CD4-positive, CD25-positive, alpha-beta regulatory T cell (primary cell): ENCODE results near the gene DLG2. TPM values are rescaled to one million over a fixed set of nuclear protein-coding genes. Genes with fewer than 3 reads are reported as not detected.

Experiments
- ATAC-seq, 2 donors: fragments of 150-1000 bp; cut with Tn5 transposase; one replicate each; pipeline ENCODE4 v1.10.0; 2021; ENCODE audit warnings: low read depth in 2 of 2, moderate number of reproducible peaks in 2 of 2, moderate library complexity in 1 of 2
- DNase-seq, 3 donors: peaks; one replicate each; pipeline versions ENCODE4 v3.0.0 to v3.0.0-alpha.2; 2012 to 2022; ENCODE audit warnings: mixed read lengths in 1 of 3
- H3K27ac ChIP-seq: one replicate; pipeline ENCODE4 v1.7.0; 2013; ENCODE audit warnings: mild to moderate bottlenecking, low read length; ENCODE audit not compliant: insufficient read depth, poor library complexity, severe bottlenecking
- H3K27me3 ChIP-seq: one replicate; pipeline ENCODE4 v1.7.0; 2013; ENCODE audit warnings: low read length; ENCODE audit not compliant: control insufficient read depth, insufficient read depth
- H3K36me3 ChIP-seq: one replicate; pipeline ENCODE4 v1.7.0; 2013; ENCODE audit warnings: mild to moderate bottlenecking, low read length, moderate library complexity; ENCODE audit not compliant: control insufficient read depth, insufficient read depth
- H3K4me1 ChIP-seq: 2 replicates; pipeline ENCODE4 v1.7.0; 2013; ENCODE audit warnings: mild to moderate bottlenecking, low read length; ENCODE audit not compliant: insufficient read depth, control insufficient read depth, poor library complexity, severe bottlenecking
- H3K4me3 ChIP-seq: one replicate; pipeline ENCODE4 v1.7.0; 2013; ENCODE audit warnings: low read depth, mild to moderate bottlenecking, low read length, moderate library complexity
- H3K9me3 ChIP-seq, 2 experiments: 1 replicate in 1 of 2; 2 replicates in 1 of 2; pipeline ENCODE4 v1.7.0; 2013; ENCODE audit warnings: low read length in 2 of 2, mild to moderate bottlenecking in 1 of 2, moderate library complexity in 1 of 2; ENCODE audit not compliant: control insufficient read depth in 2 of 2
- H3K27ac Mint-ChIP-seq, 3 donors: one replicate each; pipeline ENCODE4 v1.8.0; 2020 to 2022; ENCODE audit warnings: mild to moderate bottlenecking in 3 of 3, mixed read lengths in 3 of 3, moderate library complexity in 2 of 3
- H3K27me3 Mint-ChIP-seq: one replicate; pipeline ENCODE4 v1.8.0; 2022; ENCODE audit warnings: mild to moderate bottlenecking, mixed read lengths
- H3K36me3 Mint-ChIP-seq: one replicate; pipeline ENCODE4 v1.8.0; 2020; ENCODE audit warnings: mixed read lengths
- H3K4me1 Mint-ChIP-seq, 4 donors: one replicate each; pipeline ENCODE4 v1.8.0; 2020 to 2022; ENCODE audit warnings: mixed read lengths in 4 of 4, mild to moderate bottlenecking in 1 of 4
- H3K4me3 Mint-ChIP-seq, 4 donors: one replicate each; pipeline ENCODE4 v1.8.0; 2020 to 2022; ENCODE audit warnings: mild to moderate bottlenecking in 4 of 4, mixed read lengths in 4 of 4, moderate library complexity in 3 of 4
- H3K9me3 Mint-ChIP-seq, 7 donors: one replicate each; pipeline ENCODE4 v1.8.0; 2020 to 2022; ENCODE audit warnings: mixed read lengths in 7 of 7, mild to moderate bottlenecking in 3 of 7, moderate library complexity in 2 of 7
- polyA plus RNA-seq, 4 donors: library from polyadenylated mRNA; unstranded; fragments of 300-500 nt; fragmentation: Illumina TruSeq; gene quantifications; one replicate each; pipeline ENCODE4 v1.2.3, GENCODE V29; 2021
- total RNA-seq: library from RNA; stranded (reverse); gene quantifications from one replicate; pipeline ENCODE4 v1.2.3, GENCODE V29; 2022

DLG2 gene
- total and polyA plus RNA-seq, 5 donors from 2014 or later, result 0.26 to 2.0 (median 0.94) TPM

DNA sequence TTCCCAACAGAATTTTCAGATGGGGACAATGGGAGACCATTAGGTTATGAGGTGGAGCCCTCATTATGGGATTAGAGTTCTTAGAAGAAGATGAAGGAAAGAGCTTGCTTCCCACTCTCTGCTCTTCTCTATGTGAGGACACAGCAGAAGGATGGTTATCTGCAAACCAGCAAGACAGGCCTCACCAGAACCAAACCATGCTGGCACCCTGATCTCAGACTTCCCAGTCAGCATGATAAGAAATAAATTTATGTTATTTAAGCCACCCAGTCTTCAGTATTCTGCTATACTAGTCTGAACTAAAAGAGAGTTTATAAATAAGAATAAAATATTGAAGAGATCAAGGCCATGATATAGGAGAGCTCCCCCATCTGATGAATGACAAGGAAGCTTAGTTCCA lies 1394.6 kb downstream of the DLG2 start:
- Histone ChIP-seq H3K27ac (no peak overlapping the region), H3K9me3 (no peaks in the 10 kb centered on the region), H3K36me3 (no peaks in the 10 kb centered on the region), H3K4me3 (no peak overlapping the region), H3K4me1 (no peaks in the 10 kb centered on the region), H3K27me3 (no peaks in the 10 kb centered on the region)
- H3K36me3 Mint-ChIP-seq, result no peaks in the 10 kb centered on the region
- H3K27ac Mint-ChIP-seq, result no peak overlapping the region
- H3K4me3 Mint-ChIP-seq, result no peak overlapping the region
- no peak for DNase-seq
- no peaks in the 10 kb centered on the region for H3K4me1 Mint-ChIP-seq
- ATAC-seq, result no peak
- H3K9me3 Mint-ChIP-seq, result peaks cover 0 to 23% (median 12%) of the 10 kb centered on the region in 7 donors
- H3K27me3 Mint-ChIP-seq, result no peaks in the 10 kb centered on the region

DNA sequence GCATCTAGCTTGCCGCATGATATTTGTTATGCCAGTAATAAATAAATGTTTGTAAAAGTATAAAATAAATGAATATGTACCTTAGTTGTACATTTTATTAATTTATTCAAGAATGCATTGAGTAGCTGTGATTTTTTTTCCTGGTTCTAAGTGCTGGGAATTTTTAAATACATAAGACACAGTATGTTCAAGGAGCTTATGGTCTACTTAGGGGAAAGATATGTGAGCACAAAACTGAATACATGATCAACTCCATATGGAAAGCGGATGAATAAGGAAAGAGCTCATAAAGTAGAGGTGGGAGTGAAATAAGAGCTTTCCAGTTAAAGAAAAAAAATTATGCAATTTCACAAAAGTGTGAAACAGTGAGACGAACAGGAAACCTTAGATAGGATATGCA lies 1396.7 kb downstream of the DLG2 start:
- Mint-ChIP-seq H3K27ac (no peak overlapping the region), H3K4me1 (no peaks in the 10 kb centered on the region), H3K4me3 (no peak overlapping the region), H3K36me3 (no peaks in the 10 kb centered on the region), H3K27me3 (no peaks in the 10 kb centered on the region), H3K9me3 (peaks cover 0 to 21% (median 12%) of the 10 kb centered on the region in 7 donors)
- Histone ChIP-seq H3K36me3 (no peaks in the 10 kb centered on the region), H3K4me3 (no peak overlapping the region), H3K9me3 (no peaks in the 10 kb centered on the region), H3K27me3 (no peaks in the 10 kb centered on the region), H3K4me1 (no peaks in the 10 kb centered on the region), H3K27ac (no peak overlapping the region)
- no peak for ATAC-seq
- no peak for DNase-seq

DNA sequence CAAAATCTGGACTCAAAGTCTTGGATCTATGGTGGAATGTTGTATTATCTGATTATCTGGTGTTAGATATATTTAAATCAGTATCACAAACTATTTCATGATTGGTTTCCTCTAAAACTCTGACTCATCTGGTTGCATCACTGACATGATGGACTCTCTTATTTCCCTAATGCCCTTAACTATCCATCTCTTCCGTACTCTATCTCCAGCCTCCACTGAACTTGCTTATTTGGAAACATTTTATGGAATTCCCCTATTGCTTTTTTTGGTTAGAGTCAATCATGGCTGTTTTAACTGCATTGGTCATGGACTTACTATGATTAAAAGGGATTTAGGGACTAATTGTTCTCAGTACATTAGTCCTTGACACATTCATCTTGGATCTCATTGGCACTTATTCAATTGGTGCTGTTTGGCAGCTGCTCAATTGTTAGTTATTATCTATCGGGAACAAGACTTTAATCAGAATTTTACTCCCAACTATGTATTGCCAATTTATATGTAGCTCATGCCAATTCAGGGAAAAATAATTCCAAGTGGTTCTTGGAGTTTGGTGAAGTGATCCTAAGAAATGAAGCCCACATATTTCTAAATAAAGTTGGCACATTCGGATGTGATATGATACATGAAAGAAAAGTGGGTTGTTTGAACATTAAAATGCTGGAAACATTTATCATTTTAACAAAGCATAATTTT lies 1399.0 kb downstream of the DLG2 start:
- no peak overlapping the region for H3K4me3 Mint-ChIP-seq

DNA sequence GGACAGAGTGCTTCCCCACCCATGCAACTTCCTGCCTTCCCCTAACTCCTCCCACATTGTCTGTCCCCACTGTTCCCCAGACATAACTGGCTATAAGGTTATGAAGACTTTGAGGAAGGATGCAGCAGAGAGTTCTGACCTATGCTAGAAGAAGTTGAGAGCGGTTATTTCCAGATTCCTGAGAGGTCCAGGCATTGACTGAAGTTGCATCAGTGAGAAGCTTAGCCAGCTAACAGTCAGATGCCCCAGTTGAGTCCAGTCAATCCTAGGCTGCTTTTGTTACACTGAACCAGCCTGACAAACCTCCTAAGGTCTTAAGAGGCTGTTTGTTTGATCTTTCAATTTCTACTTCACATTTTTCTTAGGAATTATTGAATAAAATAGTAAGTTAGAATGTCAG lies 1403.1 kb downstream of the DLG2 start:
- H3K27ac ChIP-seq, result no peak overlapping the region
- ATAC-seq, result no peak
- H3K4me1 Mint-ChIP-seq, result no peaks in the 10 kb centered on the region

More for the DNA sequence above, 1399.0 kb downstream of the DLG2 start:
- Mint-ChIP-seq H3K4me1 (no peaks in the 10 kb centered on the region), H3K27ac (no peak overlapping the region), H3K9me3 (peaks cover 0 to 21% (median 9%) of the 10 kb centered on the region in 7 donors), H3K36me3 (no peaks in the 10 kb centered on the region), H3K27me3 (no peaks in the 10 kb centered on the region)
- no peak for DNase-seq
- ATAC-seq, result no peak
- H3K27me3 ChIP-seq, result no peaks in the 10 kb centered on the region
- H3K27ac ChIP-seq, result no peak overlapping the region
- no peak overlapping the region for H3K4me3 ChIP-seq
- no peaks in the 10 kb centered on the region for H3K4me1 ChIP-seq
- no peaks in the 10 kb centered on the region for H3K36me3 ChIP-seq
- H3K9me3 ChIP-seq, result no peaks in the 10 kb centered on the region

DNA sequence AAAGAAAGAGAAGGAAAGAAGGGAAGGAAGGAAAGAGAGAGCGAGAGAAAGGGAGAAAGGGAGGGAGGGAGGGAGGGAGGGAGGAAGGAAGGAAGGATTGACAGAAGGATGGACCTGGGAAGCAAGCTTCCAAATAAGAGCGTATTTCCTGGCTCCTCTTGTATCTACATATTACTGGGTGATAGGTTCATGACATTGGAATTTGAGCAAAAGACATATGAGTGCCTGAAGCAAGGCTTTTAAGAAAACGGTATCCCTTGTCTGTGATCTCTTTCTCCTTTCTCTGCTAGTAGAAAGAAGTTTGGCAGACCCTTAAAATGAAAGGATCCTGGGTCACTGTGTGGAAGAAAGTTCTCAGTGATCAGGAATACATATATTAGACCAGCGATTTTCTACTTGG lies 1408.8 kb downstream of the DLG2 start:
- H3K4me3 Mint-ChIP-seq, result no peak overlapping the region
- no peak for DNase-seq
- no peak overlapping the region for H3K4me3 ChIP-seq
- H3K27ac Mint-ChIP-seq, result no peak overlapping the region
- no peaks in the 10 kb centered on the region for H3K4me1 ChIP-seq
- peaks cover 2 to 35% (median 8%) of the 10 kb centered on the region in 7 donors for H3K9me3 Mint-ChIP-seq
- no peaks in the 10 kb centered on the region for H3K9me3 ChIP-seq
- no peaks in the 10 kb centered on the region for H3K27me3 ChIP-seq
- H3K36me3 Mint-ChIP-seq, result no peaks in the 10 kb centered on the region
- ATAC-seq, result no peak
- H3K27ac ChIP-seq, result no peak overlapping the region
- no peaks in the 10 kb centered on the region for H3K36me3 ChIP-seq
- peaks cover 4% of the 10 kb centered on the region for H3K27me3 Mint-ChIP-seq
- no peaks in the 10 kb centered on the region for H3K4me1 Mint-ChIP-seq

More for the DNA sequence above, 1403.1 kb downstream of the DLG2 start:
- Histone ChIP-seq H3K9me3 (no peaks in the 10 kb centered on the region), H3K36me3 (no peaks in the 10 kb centered on the region), H3K4me1 (no peaks in the 10 kb centered on the region), H3K4me3 (no peak overlapping the region), H3K27me3 (no peaks in the 10 kb centered on the region)
- peaks cover 0 to 15% (median 4%) of the 10 kb centered on the region in 7 donors for H3K9me3 Mint-ChIP-seq
- peaks cover 4% of the 10 kb centered on the region for H3K27me3 Mint-ChIP-seq
- no peak for DNase-seq
- no peaks in the 10 kb centered on the region for H3K36me3 Mint-ChIP-seq
- no peak overlapping the region for H3K27ac Mint-ChIP-seq
- H3K4me3 Mint-ChIP-seq, result no peak overlapping the region

DNA sequence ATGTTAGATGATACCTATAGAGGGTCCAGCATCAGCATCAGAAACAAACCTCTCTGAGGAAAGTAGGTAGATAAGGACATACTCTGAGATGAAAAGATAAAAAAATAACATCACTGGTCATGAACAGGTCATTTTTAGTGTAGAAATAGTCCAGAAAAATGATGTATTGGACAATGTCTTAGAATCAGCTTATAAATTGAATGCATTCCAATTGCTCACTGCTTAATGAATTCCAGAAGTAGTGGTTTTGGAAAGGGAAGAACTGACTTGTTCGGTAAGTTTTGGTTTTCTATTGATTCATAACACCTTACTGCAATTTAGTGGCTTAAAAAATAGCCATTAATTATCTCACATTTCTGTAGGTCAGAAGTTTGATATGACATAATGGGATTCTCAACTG lies 1411.5 kb downstream of the DLG2 start:
- Mint-ChIP-seq H3K9me3 (peaks cover 2 to 40% (median 8%) of the 10 kb centered on the region in 7 donors), H3K4me1 (no peaks in the 10 kb centered on the region), H3K27ac (no peak overlapping the region), H3K4me3 (no peak overlapping the region), H3K27me3 (peaks cover 4% of the 10 kb centered on the region), H3K36me3 (no peaks in the 10 kb centered on the region)
- Histone ChIP-seq H3K4me1 (no peaks in the 10 kb centered on the region), H3K27ac (no peak overlapping the region), H3K4me3 (no peak overlapping the region), H3K36me3 (no peaks in the 10 kb centered on the region), H3K9me3 (no peaks in the 10 kb centered on the region), H3K27me3 (no peaks in the 10 kb centered on the region)
- DNase-seq, result no peak
- no peak for ATAC-seq

DNA sequence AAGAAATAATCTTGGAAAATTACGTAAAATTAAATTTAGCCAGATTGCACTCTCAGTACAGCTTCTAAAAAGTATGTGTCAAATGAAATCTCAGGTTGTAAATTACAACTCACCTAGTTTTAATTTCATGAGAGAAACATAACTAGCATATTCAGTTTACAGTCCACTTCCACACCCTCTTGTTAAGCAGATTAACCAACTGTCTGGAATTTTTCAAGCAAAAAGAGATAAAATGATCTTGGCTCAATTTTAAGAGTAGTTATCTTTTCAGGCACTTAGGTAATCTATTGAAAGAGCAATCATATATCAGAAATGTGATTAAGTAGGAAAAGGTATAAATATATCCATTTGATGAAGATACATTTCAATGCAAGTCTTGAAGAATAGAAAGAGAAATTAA lies 1412.6 kb downstream of the DLG2 start:
- H3K4me3 Mint-ChIP-seq, result no peak overlapping the region
- Histone ChIP-seq H3K4me3 (no peak overlapping the region), H3K27me3 (no peaks in the 10 kb centered on the region), H3K9me3 (no peaks in the 10 kb centered on the region), H3K27ac (no peak overlapping the region), H3K36me3 (no peaks in the 10 kb centered on the region), H3K4me1 (no peaks in the 10 kb centered on the region)
- DNase-seq (no peak), ATAC-seq (no peak)
- H3K36me3 Mint-ChIP-seq, result no peaks in the 10 kb centered on the region
- H3K4me1 Mint-ChIP-seq, result no peaks in the 10 kb centered on the region
- H3K9me3 Mint-ChIP-seq, result peaks cover 0 to 38% (median 8%) of the 10 kb centered on the region in 7 donors
- H3K27ac Mint-ChIP-seq, result no peak overlapping the region
- H3K27me3 Mint-ChIP-seq, result peaks cover 2% of the 10 kb centered on the region
